ENCODE measurements around the gene PACRG.

The PACRG gene

GRCh38 chr6:162864911-162865310 lies 137.1 kb downstream of the PACRG start:
- DNase-seq (ENCODE audit: low spot score), result no peak

- DNase-seq (ENCODE audit: low spot score), result no peak
These were observed 138.9 kb downstream of the PACRG start for GRCh38 chr6:162866656-162867055.

- no peak for DNase-seq (ENCODE audit: low spot score)
These were observed 140.6 kb downstream of the PACRG start for GRCh38 chr6:162868397-162868796.

- no peak for DNase-seq (ENCODE audit: low spot score)
These were observed 144.2 kb downstream of the PACRG start for GRCh38 chr6:162871966-162872365.

- DNase-seq (ENCODE audit: low spot score), result no peak
These were observed 145.8 kb downstream of the PACRG start for GRCh38 chr6:162873537-162873936.

- no peak for DNase-seq (ENCODE audit: low spot score)
These were observed 147.3 kb downstream of the PACRG start for GRCh38 chr6:162875070-162875469.

- no peak for DNase-seq (ENCODE audit: low spot score)
These were observed 155.2 kb downstream of the PACRG start for GRCh38 chr6:162882801-162883481.

- DNase-seq (ENCODE audit: low spot score), result no peak
These were observed 160.4 kb downstream of the PACRG start for GRCh38 chr6:162887981-162888689.

- no peak for DNase-seq (ENCODE audit: low spot score)
These were observed 161.5 kb downstream of the PACRG start for GRCh38 chr6:162889303-162889702.

- no peak for DNase-seq (ENCODE audit: low spot score)
These were observed 170.2 kb downstream of the PACRG start for GRCh38 chr6:162898011-162898410.

- DNase-seq (ENCODE audit: low spot score), result no peak
These were observed 171.4 kb downstream of the PACRG start for GRCh38 chr6:162899148-162899547.

GRCh38 chr6:162900503-162900902 lies 172.7 kb downstream of the PACRG start:
- DNase-seq (ENCODE audit: low spot score), result no peak

- DNase-seq (ENCODE audit: low spot score), result no peak
These were observed 176.4 kb downstream of the PACRG start for GRCh38 chr6:162904069-162904663.

- no peak for DNase-seq (ENCODE audit: low spot score)
These were observed 178.7 kb downstream of the PACRG start for GRCh38 chr6:162906479-162906878.

- DNase-seq (ENCODE audit: low spot score), result no peak
These were observed 180.2 kb downstream of the PACRG start for GRCh38 chr6:162907876-162908481.

GRCh38 chr6:162913206-162913605 lies 185.4 kb downstream of the PACRG start:
- no peak for DNase-seq (ENCODE audit: low spot score)

GRCh38 chr6:162917506-162917905 lies 189.7 kb downstream of the PACRG start:
- no peak for DNase-seq (ENCODE audit: low spot score)

GRCh38 chr6:162921062-162921461 lies 193.3 kb downstream of the PACRG start:
- no peak for DNase-seq (ENCODE audit: low spot score)

- no peak for DNase-seq (ENCODE audit: low spot score)
These were observed 193.8 kb downstream of the PACRG start for GRCh38 chr6:162921510-162922040.

- no peak for DNase-seq (ENCODE audit: low spot score)
These were observed 194.9 kb downstream of the PACRG start for GRCh38 chr6:162922563-162923166.

GRCh38 chr6:162934844-162935243 lies 207.1 kb downstream of the PACRG start:
- DNase-seq (ENCODE audit: low spot score), result no peak

GRCh38 chr6:162940426-162940825 lies 212.7 kb downstream of the PACRG start:
- no peak for DNase-seq (ENCODE audit: low spot score)
